ENCODE results near the gene IGF2. TPM values are rescaled to one million over a fixed set of nuclear protein-coding genes. Genes with fewer than 3 reads are reported as not detected.

IGF2 gene
- total and polyA plus RNA-seq, 10 of the 15 experiments (the other 5 are each of a cell fraction or from before 2014, with no cell fraction given): 0.41 TPM; not detected in 9

DNA sequence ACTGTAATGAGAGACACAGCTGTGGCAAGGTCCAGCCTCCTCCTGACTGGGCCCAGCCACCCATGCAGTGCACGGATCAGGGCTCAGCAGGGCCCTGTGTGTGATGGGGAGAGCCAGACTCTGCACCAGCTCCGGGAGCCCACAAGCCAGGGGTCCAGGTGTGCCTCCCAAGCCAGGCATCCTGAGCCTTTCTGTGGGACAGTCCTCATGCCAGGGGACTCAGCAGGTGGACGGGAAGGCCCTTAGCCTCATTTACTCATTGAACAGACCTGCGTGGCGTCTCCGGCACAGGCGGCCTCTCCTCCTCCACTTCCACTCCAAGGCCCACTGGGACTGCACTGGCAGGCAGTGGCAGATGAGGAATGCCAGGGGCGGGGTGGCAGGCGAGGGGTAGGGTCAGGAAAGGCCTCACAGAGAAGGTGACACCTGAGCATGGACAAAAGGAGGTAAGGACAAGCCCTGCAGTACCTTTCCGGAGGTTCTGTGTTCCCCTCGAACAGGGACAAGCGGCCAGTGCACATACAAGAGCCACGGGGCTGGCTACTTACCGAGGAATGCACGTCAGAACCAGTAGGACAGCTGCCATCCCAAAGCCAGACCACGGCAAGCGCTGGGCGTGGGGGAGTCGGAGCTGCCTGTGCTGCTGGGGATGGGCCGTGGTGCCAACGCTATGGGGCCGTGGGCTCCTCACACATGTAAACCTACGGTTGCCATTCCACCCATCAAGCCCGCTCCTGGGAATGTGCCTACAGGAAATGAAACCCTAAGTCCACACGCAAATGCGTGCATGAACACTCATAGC, 52.7 kb downstream of the IGF2 start:
- Histone ChIP-seq H2AFZ (ENCODE audit: control insufficient read depth, low read depth, low read length) (no peak overlapping the region), H3K27ac (ENCODE audit: control insufficient read depth, insufficient read depth) (no peak overlapping the region), H3K4me1 (ENCODE audit: control insufficient read depth, insufficient read depth, low read length) (no peaks in the 10 kb centered on the region), H3K9ac (ENCODE audit: control insufficient read depth, insufficient read depth, low read length) (no peak overlapping the region), H4K20me1 (ENCODE audit: control insufficient read depth, insufficient read depth) (no peaks in the 10 kb centered on the region), H3K4me3 (no peak overlapping the region), H3K9me3 (replicated peaks; ENCODE audit: control insufficient read depth, insufficient read depth, low read length) (no peaks in the 10 kb centered on the region; the same call in 2 of the 3 replicates), H3K27me3 (replicated peaks in 1 of 2; ENCODE audit: control insufficient read depth in 2 of 2, insufficient read depth in 2 of 2, low read length in 1 of 2) (no peaks in the 10 kb centered on the region; a peak in 1 of 4 replicates), H3K79me2 (ENCODE audit: control insufficient read depth, insufficient read depth, low read length) (no peaks in the 10 kb centered on the region), H3K4me2 (ENCODE audit: control insufficient read depth, insufficient read depth) (no peak overlapping the region), H3K36me3 (ENCODE audit: control insufficient read depth in 2 of 2, insufficient read depth in 2 of 2, low read length in 1 of 2) (no peaks in the 10 kb centered on the region)
- CTCF ChIA-PET: no interaction called here
- RAD21 ChIA-PET (ENCODE audit: unreplicated experiment): no interaction called here
- in situ Hi-C loops (cut with MboI): no loop called here
- POLR2A ChIA-PET: no interaction called here
- FAIRE-seq: no peak
- TF ChIP-seq CHD1 (IDR thresholded peaks at IDR 0.05; ENCODE audit: low read depth, low read length) (no peak), SUPT20H (IDR thresholded peaks at IDR 0.05; ENCODE audit: borderline replicate concordance, control insufficient read depth, low read depth, low read length) (no peak), MAX (IDR thresholded peaks at IDR 0.05; ENCODE audit: low read depth, low read length) (no peak), EGR1 (IDR thresholded peaks at IDR 0.05; ENCODE audit: borderline replicate concordance in 1 of 2, low read depth in 2 of 2, low read length in 2 of 2) (no peak), BRCA1 (IDR thresholded peaks at IDR 0.05; ENCODE audit: low read depth, low read length) (no peak), BHLHE40 (IDR thresholded peaks at IDR 0.05; ENCODE audit: borderline replicate concordance in 1 of 2, low read depth in 2 of 2, low read length in 1 of 2) (no peak), TCF3 (IDR thresholded peaks at IDR 0.05; ENCODE audit: borderline replicate concordance, insufficient read depth, low read depth, low read length) (no peak), MYB (IDR thresholded peaks at IDR 0.05; ENCODE audit: borderline replicate concordance, low read depth, low read length) (no peak), FOXK2 (IDR thresholded peaks at IDR 0.05) (no peak), HDAC2 (IDR thresholded peaks at IDR 0.05) (no peak), EZH2 (IDR thresholded peaks at IDR 0.05; ENCODE audit: borderline replicate concordance, control insufficient read depth, low read depth, low read length) (no peak)
- TF ChIP-seq, protein P1, sequence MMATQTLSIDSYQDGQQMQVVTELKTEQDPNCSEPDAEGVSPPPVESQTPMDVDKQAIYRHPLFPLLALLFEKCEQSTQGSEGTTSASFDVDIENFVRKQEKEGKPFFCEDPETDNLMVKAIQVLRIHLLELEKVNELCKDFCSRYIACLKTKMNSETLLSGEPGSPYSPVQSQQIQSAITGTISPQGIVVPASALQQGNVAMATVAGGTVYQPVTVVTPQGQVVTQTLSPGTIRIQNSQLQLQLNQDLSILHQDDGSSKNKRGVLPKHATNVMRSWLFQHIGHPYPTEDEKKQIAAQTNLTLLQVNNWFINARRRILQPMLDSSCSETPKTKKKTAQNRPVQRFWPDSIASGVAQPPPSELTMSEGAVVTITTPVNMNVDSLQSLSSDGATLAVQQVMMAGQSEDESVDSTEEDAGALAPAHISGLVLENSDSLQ (IDR thresholded peaks at IDR 0.05): no peak
- TF ChIP-seq, protein P2, sequence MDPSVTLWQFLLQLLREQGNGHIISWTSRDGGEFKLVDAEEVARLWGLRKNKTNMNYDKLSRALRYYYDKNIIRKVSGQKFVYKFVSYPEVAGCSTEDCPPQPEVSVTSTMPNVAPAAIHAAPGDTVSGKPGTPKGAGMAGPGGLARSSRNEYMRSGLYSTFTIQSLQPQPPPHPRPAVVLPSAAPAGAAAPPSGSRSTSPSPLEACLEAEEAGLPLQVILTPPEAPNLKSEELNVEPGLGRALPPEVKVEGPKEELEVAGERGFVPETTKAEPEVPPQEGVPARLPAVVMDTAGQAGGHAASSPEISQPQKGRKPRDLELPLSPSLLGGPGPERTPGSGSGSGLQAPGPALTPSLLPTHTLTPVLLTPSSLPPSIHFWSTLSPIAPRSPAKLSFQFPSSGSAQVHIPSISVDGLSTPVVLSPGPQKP (IDR thresholded peaks at IDR 0.05; ENCODE audit: low read depth, low read length): no peak
- ATAC-seq: no peak
- 42% methylated on average over 26 of the region's 26 CpGs for WGBS (ENCODE audit: insufficient coverage, insufficient replicate concordance, low lambda C conversion rate, missing lambda C conversion rate)
- intact Hi-C loops (cut with micrococcal nuclease; ENCODE audit: unreplicated experiment): no loop called here
- SMC1A ChIA-PET (ENCODE audit: uncharacterized antibody, unreplicated experiment): no interaction called here
- no peak for DNase-seq (ENCODE audit: low read depth, low spot score)
- BruUV-seq (replicated peaks): no TSS peak

Measured in GM12878 (cell line).